Measurements from ENCODE around the gene BUB3.
A peak's percentile ranks its signal among the peaks of the same experiment; 100 is the strongest.

The BUB3 gene

GRCh38 chr10:123183724-123184123 lies 29.5 kb downstream of the BUB3 start:
- no peak for DNase-seq
- Histone ChIP-seq H3K27ac (no peak overlapping the region), H3K36me3 (no peaks in the 10 kb centered on the region; the same call in none of the 2 replicates), H3K27me3 (ENCODE audit: insufficient read depth, low read depth, severe bottlenecking) (no peaks in the 10 kb centered on the region), H3K4me3 (ENCODE audit: low read depth, low read length) (no peak overlapping the region), H3K9me3 (ENCODE audit: severe bottlenecking) (peaks cover 2% of the 10 kb centered on the region)
- TF ChIP-seq CTCF (IDR thresholded peaks at IDR 0.05; ENCODE audit: low read depth, low read length): no peak

GRCh38 chr10:123187781-123188180 lies 33.6 kb downstream of the BUB3 start:
- no peaks in the 10 kb centered on the region; the same call in none of the 2 replicates for H3K36me3 ChIP-seq
- DNase-seq: no peak
- no peak overlapping the region for H3K4me3 ChIP-seq (ENCODE audit: low read depth, low read length)
- no peaks in the 10 kb centered on the region for H3K27me3 ChIP-seq (ENCODE audit: insufficient read depth, low read depth, severe bottlenecking)
- H3K27ac ChIP-seq: no peak overlapping the region
- TF ChIP-seq CTCF (IDR thresholded peaks at IDR 0.05; ENCODE audit: low read depth, low read length): no peak
- H3K9me3 ChIP-seq (ENCODE audit: severe bottlenecking): peaks cover 2% of the 10 kb centered on the region

GRCh38 chr10:123191886-123192285 lies 37.7 kb downstream of the BUB3 start:
- no peak for DNase-seq
- Histone ChIP-seq H3K4me3 (ENCODE audit: low read depth, low read length) (no peak overlapping the region), H3K9me3 (ENCODE audit: severe bottlenecking) (no peaks in the 10 kb centered on the region), H3K27me3 (ENCODE audit: insufficient read depth, low read depth, severe bottlenecking) (no peaks in the 10 kb centered on the region), H3K27ac (no peak overlapping the region), H3K36me3 (no peaks in the 10 kb centered on the region)
- TF ChIP-seq CTCF (IDR thresholded peaks at IDR 0.05; ENCODE audit: low read depth, low read length): no peak

- no peak for DNase-seq
- Histone ChIP-seq H3K4me3 (ENCODE audit: low read depth, low read length) (no peak overlapping the region), H3K27ac (no peak overlapping the region), H3K9me3 (ENCODE audit: severe bottlenecking) (no peaks in the 10 kb centered on the region), H3K36me3 (no peaks in the 10 kb centered on the region), H3K27me3 (ENCODE audit: insufficient read depth, low read depth, severe bottlenecking) (no peaks in the 10 kb centered on the region)
- no peak for TF ChIP-seq CTCF (IDR thresholded peaks at IDR 0.05; ENCODE audit: low read depth, low read length)
Measured at GRCh38 chr10:123194056-123194455, 39.9 kb downstream of the BUB3 start.

- Histone ChIP-seq H3K4me3 (ENCODE audit: low read depth, low read length) (no peak overlapping the region), H3K27ac (no peak overlapping the region), H3K27me3 (ENCODE audit: insufficient read depth, low read depth, severe bottlenecking) (no peaks in the 10 kb centered on the region), H3K36me3 (no peaks in the 10 kb centered on the region), H3K9me3 (ENCODE audit: severe bottlenecking) (no peaks in the 10 kb centered on the region)
- TF ChIP-seq CTCF (IDR thresholded peaks at IDR 0.05; ENCODE audit: low read depth, low read length): no peak
- peak; percentile 18 for DNase-seq
Measured at GRCh38 chr10:123200531-123200930, 46.3 kb downstream of the BUB3 start.

- no peak for TF ChIP-seq CTCF (IDR thresholded peaks at IDR 0.05; ENCODE audit: low read depth, low read length)
- no peak overlapping the region for H3K27ac ChIP-seq
Measured at GRCh38 chr10:123202506-123202905, 48.3 kb downstream of the BUB3 start.

More at GRCh38 chr10:123202506-123202905, 48.3 kb downstream of the BUB3 start:
- DNase-seq: no peak
- no peaks in the 10 kb centered on the region for H3K36me3 ChIP-seq
- no peaks in the 10 kb centered on the region for H3K9me3 ChIP-seq (ENCODE audit: severe bottlenecking)
- H3K27me3 ChIP-seq (ENCODE audit: insufficient read depth, low read depth, severe bottlenecking): no peaks in the 10 kb centered on the region
- no peak overlapping the region for H3K4me3 ChIP-seq (ENCODE audit: low read depth, low read length)

All from WERI-Rb-1 (cell line).